ENCODE results near the gene LY6G6D.

Gene LY6G6D

GRCh38 chr6:31715022-31715958 lies at the start of gene LY6G6D:
Gene LY6G6D (plus strand): TSS chr6:31715348. CDS start chr6:31715356, 8 bp downstream.
- TF ChIP-seq CTCF (IDR thresholded peaks at IDR 0.05; ENCODE audit: insufficient read depth, missing control alignments): no peak
- FAIRE-seq (no peak), DNase-seq (ENCODE audit: insufficient read length, low spot score) (no peak)

- DNase-seq (ENCODE audit: insufficient read length, low spot score) (peak; percentile 93), FAIRE-seq (no peak)
- no peak for TF ChIP-seq CTCF (IDR thresholded peaks at IDR 0.05; ENCODE audit: insufficient read depth, missing control alignments)
These were observed 49.4 kb upstream of the LY6G6D start, which contains the start of gene CSNK2B for GRCh38 chr6:31665501-31666336. Gene CSNK2B (plus strand): TSS chr6:31666080. CDS start chr6:31666832, 752 bp downstream.

DNA sequence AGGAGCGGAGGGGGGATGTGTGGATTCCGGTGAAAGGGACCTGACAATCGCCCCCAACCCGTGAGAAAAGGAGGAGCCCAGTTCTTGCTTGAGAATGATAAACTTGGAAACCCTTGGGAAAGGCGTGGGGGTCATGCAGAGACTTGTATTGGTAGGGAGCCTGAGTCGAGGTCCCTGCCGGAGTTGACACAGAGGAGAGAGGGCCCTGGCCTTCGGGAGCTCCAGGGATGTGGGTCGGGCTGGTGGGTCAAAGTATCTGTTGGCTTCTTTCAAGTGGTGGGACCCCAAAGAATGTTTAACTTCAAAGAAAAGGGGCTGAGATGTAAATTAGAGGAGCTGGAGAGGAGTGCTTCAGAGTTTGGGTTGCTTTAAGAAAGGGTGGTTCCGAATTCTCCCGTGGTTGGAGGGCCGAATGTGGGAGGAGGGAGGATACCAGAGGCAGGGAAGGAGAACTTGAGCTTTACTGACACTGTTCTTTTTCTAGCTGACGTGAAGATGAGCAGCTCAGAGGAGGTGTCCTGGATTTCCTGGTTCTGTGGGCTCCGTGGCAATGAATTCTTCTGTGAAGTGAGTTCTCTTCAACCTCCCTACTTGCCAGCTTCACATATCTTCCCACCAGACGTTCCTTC lies 48.7 kb upstream of the LY6G6D start:
- no peak for TF ChIP-seq CTCF (IDR thresholded peaks at IDR 0.05; ENCODE audit: insufficient read depth, missing control alignments)
- DNase-seq (ENCODE audit: insufficient read length, low spot score) (no peak), FAIRE-seq (no peak)

GRCh38 chr6:31669676-31670075 lies 45.5 kb upstream of the LY6G6D start, which contains the start of gene LY6G5B:
Gene LY6G5B (plus strand): TSS chr6:31669976. CDS start chr6:31670951, 975 bp downstream.
- DNase-seq (ENCODE audit: insufficient read length, low spot score) (no peak), FAIRE-seq (no peak)

GRCh38 chr6:31676322-31676903 lies 38.7 kb upstream of the LY6G6D start:
- TF ChIP-seq CTCF (IDR thresholded peaks at IDR 0.05; ENCODE audit: insufficient read depth, missing control alignments): no peak
- DNase-seq (ENCODE audit: insufficient read length, low spot score): no peak
- FAIRE-seq: no peak

More at GRCh38 chr6:31669676-31670075, 45.5 kb upstream of the LY6G6D start, which contains the start of gene LY6G5B:
- no peak for TF ChIP-seq CTCF (IDR thresholded peaks at IDR 0.05; ENCODE audit: insufficient read depth, missing control alignments)

GRCh38 chr6:31676904-31677303 lies 38.2 kb upstream of the LY6G6D start:
- TF ChIP-seq CTCF (IDR thresholded peaks at IDR 0.05; ENCODE audit: insufficient read depth, missing control alignments): no peak
- FAIRE-seq (no peak), DNase-seq (ENCODE audit: insufficient read length, low spot score) (no peak)

Data from D721Med (cell line).